Panc1 (cell line): Measurements from ENCODE around the gene PABPN1L.

Experiments
- POLR2AphosphoS5 ChIP-seq: IDR thresholded peaks from 2 replicates; pipeline ENCODE4 v1.6.1; 2012; ENCODE audit warnings: mild to moderate bottlenecking, low read depth, low read length, moderate library complexity
- SIN3A ChIP-seq: IDR thresholded peaks from 2 replicates; pipeline ENCODE4 v1.6.1; 2012; ENCODE audit warnings: low read depth, mild to moderate bottlenecking, low read length, moderate library complexity, borderline replicate concordance; ENCODE audit not compliant: insufficient read depth
- TCF7L2 ChIP-seq: IDR thresholded peaks from 2 replicates; pipeline ENCODE4 v1.6.1; 2011; ENCODE audit warnings: mild to moderate bottlenecking, low read depth, low read length, inconsistent platforms
- TF ChIP-seq, protein P1 (sequence below): fragments of 450-650 bp; IDR thresholded peaks from 2 replicates; pipeline ENCODE4 v1.5.1; 2017; ENCODE audit warnings: mild to moderate bottlenecking
- TF ChIP-seq, protein P2 (sequence below), 2 experiments: IDR thresholded peaks; 2 replicates each; pipeline ENCODE4 v1.6.1; 2011 to 2012; ENCODE audit warnings: low read depth in 2 of 2, control low read depth in 1 of 2, low read length in 1 of 2, mild to moderate bottlenecking in 1 of 2, moderate library complexity in 1 of 2; ENCODE audit not compliant: insufficient read depth in 1 of 2

DNA sequence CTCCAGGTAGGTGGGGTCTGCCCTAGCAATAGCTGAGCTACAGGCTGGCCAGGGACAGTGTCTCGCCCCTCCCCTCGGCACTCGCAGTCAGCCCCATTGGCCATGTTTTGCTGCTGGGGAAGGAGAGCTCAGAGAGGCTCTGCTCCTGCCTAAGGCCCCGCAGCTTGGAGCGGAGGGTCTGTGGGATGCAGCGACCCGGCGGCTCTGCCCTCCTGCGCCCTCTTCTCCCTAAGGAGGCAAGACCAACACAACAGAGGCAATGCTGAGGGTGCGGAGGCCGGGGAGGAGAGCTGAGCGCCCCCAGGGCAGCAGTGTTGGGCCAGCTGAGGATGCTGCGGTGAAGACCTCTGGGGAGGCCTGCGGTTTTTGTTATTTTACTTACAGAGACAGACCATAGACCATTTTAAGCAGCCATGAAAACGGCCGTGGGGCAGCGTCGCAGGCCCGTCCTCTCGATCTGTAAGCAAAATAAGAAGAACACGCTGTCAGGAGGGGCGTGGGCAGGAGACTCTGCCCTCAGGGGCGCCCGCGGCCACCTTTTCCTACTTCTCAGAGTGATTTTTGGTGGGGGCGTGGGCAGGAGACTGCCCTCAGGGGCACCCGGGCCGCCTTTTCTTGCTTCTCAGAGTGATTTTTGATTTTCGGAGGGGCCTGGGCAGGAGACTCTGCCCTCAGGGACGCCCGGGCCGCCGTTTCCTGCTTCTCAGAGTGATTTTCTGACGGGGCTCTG lies 31.4 kb upstream of the PABPN1L start:
- no peak for TF ChIP-seq TCF7L2
- TF ChIP-seq, protein P1, sequence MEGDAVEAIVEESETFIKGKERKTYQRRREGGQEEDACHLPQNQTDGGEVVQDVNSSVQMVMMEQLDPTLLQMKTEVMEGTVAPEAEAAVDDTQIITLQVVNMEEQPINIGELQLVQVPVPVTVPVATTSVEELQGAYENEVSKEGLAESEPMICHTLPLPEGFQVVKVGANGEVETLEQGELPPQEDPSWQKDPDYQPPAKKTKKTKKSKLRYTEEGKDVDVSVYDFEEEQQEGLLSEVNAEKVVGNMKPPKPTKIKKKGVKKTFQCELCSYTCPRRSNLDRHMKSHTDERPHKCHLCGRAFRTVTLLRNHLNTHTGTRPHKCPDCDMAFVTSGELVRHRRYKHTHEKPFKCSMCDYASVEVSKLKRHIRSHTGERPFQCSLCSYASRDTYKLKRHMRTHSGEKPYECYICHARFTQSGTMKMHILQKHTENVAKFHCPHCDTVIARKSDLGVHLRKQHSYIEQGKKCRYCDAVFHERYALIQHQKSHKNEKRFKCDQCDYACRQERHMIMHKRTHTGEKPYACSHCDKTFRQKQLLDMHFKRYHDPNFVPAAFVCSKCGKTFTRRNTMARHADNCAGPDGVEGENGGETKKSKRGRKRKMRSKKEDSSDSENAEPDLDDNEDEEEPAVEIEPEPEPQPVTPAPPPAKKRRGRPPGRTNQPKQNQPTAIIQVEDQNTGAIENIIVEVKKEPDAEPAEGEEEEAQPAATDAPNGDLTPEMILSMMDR, result no peak
- TF ChIP-seq, protein P2, sequence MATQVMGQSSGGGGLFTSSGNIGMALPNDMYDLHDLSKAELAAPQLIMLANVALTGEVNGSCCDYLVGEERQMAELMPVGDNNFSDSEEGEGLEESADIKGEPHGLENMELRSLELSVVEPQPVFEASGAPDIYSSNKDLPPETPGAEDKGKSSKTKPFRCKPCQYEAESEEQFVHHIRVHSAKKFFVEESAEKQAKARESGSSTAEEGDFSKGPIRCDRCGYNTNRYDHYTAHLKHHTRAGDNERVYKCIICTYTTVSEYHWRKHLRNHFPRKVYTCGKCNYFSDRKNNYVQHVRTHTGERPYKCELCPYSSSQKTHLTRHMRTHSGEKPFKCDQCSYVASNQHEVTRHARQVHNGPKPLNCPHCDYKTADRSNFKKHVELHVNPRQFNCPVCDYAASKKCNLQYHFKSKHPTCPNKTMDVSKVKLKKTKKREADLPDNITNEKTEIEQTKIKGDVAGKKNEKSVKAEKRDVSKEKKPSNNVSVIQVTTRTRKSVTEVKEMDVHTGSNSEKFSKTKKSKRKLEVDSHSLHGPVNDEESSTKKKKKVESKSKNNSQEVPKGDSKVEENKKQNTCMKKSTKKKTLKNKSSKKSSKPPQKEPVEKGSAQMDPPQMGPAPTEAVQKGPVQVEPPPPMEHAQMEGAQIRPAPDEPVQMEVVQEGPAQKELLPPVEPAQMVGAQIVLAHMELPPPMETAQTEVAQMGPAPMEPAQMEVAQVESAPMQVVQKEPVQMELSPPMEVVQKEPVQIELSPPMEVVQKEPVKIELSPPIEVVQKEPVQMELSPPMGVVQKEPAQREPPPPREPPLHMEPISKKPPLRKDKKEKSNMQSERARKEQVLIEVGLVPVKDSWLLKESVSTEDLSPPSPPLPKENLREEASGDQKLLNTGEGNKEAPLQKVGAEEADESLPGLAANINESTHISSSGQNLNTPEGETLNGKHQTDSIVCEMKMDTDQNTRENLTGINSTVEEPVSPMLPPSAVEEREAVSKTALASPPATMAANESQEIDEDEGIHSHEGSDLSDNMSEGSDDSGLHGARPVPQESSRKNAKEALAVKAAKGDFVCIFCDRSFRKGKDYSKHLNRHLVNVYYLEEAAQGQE (IDR thresholded peaks at IDR 0.05; ENCODE audit: insufficient read depth in 1 of 2, low read depth in 2 of 2, low read length in 1 of 2), result no peak
- TF ChIP-seq POLR2AphosphoS5, result no peak
- no peak for TF ChIP-seq SIN3A
